ENCODE data around the gene PKP4. TPM values are rescaled to one million over a fixed set of nuclear protein-coding genes. Genes with fewer than 3 reads are reported as not detected.

Gene PKP4
- total and polyA plus RNA-seq, 2 of the 8 experiments (the other 6 are each of a cell fraction or from before 2014, with no cell fraction given) = 48.2 to 88.0 TPM

DNA sequence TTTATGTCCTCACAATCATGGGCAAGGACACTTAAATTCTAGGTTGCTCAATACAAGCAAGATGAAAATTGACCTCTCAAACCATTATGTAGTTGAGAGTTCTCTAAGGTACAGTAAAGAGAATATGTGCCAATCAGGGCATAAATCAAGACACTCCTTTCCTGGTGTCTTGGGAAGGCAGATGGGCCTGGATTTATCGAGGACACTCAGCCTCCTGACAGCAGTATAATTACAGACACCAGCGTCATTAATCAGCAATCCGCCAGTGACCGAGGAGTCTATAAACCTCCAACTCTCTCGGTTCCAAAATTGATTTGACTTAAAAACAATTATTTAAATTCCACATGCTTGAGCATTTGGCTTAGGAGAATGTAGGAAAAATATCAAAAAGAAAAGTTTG, 262.7 kb downstream of the PKP4 start:
- H4K5ac ChIP-seq (ENCODE audit: insufficient read length, low read depth, low read length) = no peak overlapping the region
- FAIRE-seq (no peak), DNase-seq (ENCODE audit: low read depth in 1 of 2, low spot score in 2 of 2) (no peak)
- POLR2A ChIA-PET (ENCODE audit: partially characterized antibody) = no interaction called here
- no peak overlapping the region for H2AK5ac ChIP-seq (ENCODE audit: low read depth, low read length)
- no peak overlapping the region for H4K8ac ChIP-seq (ENCODE audit: extremely low read depth, insufficient read depth, low read length)
- H3K27ac ChIP-seq (ENCODE audit: low read depth, low read length) = no peak overlapping the region
- H2BK20ac ChIP-seq (ENCODE audit: low read length) = no peak overlapping the region
- H3K4me1 ChIP-seq (replicated peaks in 1 of 4; ENCODE audit: control insufficient read depth in 3 of 4, insufficient read depth in 4 of 4, low read length in 3 of 4) = no peaks in the 10 kb centered on the region; a peak in 1 of 7 replicates
- no peaks in the 10 kb centered on the region for H4K20me1 ChIP-seq (replicated peaks in 1 of 2; ENCODE audit: control insufficient read depth in 1 of 2, insufficient read depth in 2 of 2, low read length in 2 of 2)
- no peaks in the 10 kb centered on the region for H3K23me2 ChIP-seq (ENCODE audit: low read depth, low read length)
- no peak overlapping the region for H3K56ac ChIP-seq (replicated peaks; ENCODE audit: insufficient read length, low read depth, low read length)
- H3K18ac ChIP-seq (ENCODE audit: extremely low read depth, low read length) = no peak overlapping the region
- no peak overlapping the region for H2BK120ac ChIP-seq (replicated peaks; ENCODE audit: low read depth, low read length)
- H2BK5ac ChIP-seq (ENCODE audit: low read depth, low read length) = no peak overlapping the region
- no peak overlapping the region for H4K91ac ChIP-seq (replicated peaks; ENCODE audit: insufficient read length, low read length)
- H2BK12ac ChIP-seq (ENCODE audit: low read depth, low read length) = no peak overlapping the region
- H3K4me2 ChIP-seq (ENCODE audit: insufficient read depth in 1 of 2, low read depth in 2 of 2, low read length in 2 of 2) = no peak overlapping the region
- no peak overlapping the region for H3K23ac ChIP-seq (ENCODE audit: insufficient read length)
- H3K79me2 ChIP-seq (ENCODE audit: control insufficient read depth in 1 of 2, insufficient read depth in 2 of 2, low read length in 2 of 2) = no peaks in the 10 kb centered on the region
- no peaks in the 10 kb centered on the region for H3K27me3 ChIP-seq (replicated peaks in 1 of 4; ENCODE audit: control insufficient read depth in 3 of 4, extremely low read depth in 1 of 4, insufficient read depth in 3 of 4, low read length in 3 of 4)
- no peak overlapping the region for H2BK15ac ChIP-seq (ENCODE audit: low read length)
- no peaks in the 10 kb centered on the region for H3K79me1 ChIP-seq (ENCODE audit: low read depth, low read length)
- H3K9ac ChIP-seq (replicated peaks in 1 of 4; ENCODE audit: extremely low read depth in 1 of 4, low read depth in 3 of 4, low read length in 3 of 4) = no peak overlapping the region
- H2AFZ ChIP-seq (ENCODE audit: low read length) = no peak overlapping the region
- CTCF ChIA-PET (ENCODE audit: partially characterized antibody) = interaction anchor here (3.4 to 11.7 kb wide), 2 partner anchors 24 to 35 kb away, joined by 22 to 416 read pairs; no protein-coding TSS in a partner anchor
- WGBS, 2 experiments (ENCODE audit: extremely low coverage in 1 of 2, insufficient coverage in 1 of 2, insufficient read length in 1 of 2, insufficient replicate concordance in 2 of 2, low coverage in 1 of 2, low lambda C conversion rate in 2 of 2, missing lambda C conversion rate in 1 of 2) = 95% methylated on average over 5 of the region's 5 CpGs; no CpG with 5 or more reads in 1 of the 2 experiments
- H3K9me3 ChIP-seq (ENCODE audit: insufficient read depth in 2 of 2, low read depth in 1 of 2, low read length in 1 of 2) = no peaks in the 10 kb centered on the region
- no peak overlapping the region for H3K4me3 ChIP-seq (ENCODE audit: extremely low read depth in 1 of 4, insufficient read depth in 2 of 4, low read depth in 3 of 4, low read length in 4 of 4)
- no peak overlapping the region for H3K14ac ChIP-seq (ENCODE audit: insufficient read length)
- H3K4ac ChIP-seq (replicated peaks; ENCODE audit: insufficient read length, low read depth, low read length) = no peak overlapping the region
- H3K36me3 ChIP-seq (ENCODE audit: control insufficient read depth in 2 of 4, insufficient read depth in 4 of 4, low read length in 3 of 4) = no peaks in the 10 kb centered on the region
- TF ChIP-seq SUZ12 (IDR thresholded peaks at IDR 0.05; ENCODE audit: low read length) (no peak), SAP30 (IDR thresholded peaks at IDR 0.05; ENCODE audit: insufficient read depth, insufficient replicate concordance, low read length) (no peak), RBBP5 (IDR thresholded peaks at IDR 0.05; ENCODE audit: borderline replicate concordance, low read depth, low read length) (no peak), ASH2L (IDR thresholded peaks at IDR 0.05; ENCODE audit: low read length) (no peak), PHF8 (conservative IDR thresholded peaks at IDR 0.05; ENCODE audit: low read depth, low read length) (no peak), BACH1 (IDR thresholded peaks at IDR 0.05; ENCODE audit: low read length) (no peak), RAD21 (IDR thresholded peaks at IDR 0.05 in 1 of 2, conservative IDR thresholded peaks at IDR 0.05 in 1 of 2; ENCODE audit: low read depth in 2 of 2, low read length in 2 of 2) (no peak), YY1 (IDR thresholded peaks at IDR 0.05; ENCODE audit: low read depth, low read length) (no peak)
- TF ChIP-seq, protein P1, sequence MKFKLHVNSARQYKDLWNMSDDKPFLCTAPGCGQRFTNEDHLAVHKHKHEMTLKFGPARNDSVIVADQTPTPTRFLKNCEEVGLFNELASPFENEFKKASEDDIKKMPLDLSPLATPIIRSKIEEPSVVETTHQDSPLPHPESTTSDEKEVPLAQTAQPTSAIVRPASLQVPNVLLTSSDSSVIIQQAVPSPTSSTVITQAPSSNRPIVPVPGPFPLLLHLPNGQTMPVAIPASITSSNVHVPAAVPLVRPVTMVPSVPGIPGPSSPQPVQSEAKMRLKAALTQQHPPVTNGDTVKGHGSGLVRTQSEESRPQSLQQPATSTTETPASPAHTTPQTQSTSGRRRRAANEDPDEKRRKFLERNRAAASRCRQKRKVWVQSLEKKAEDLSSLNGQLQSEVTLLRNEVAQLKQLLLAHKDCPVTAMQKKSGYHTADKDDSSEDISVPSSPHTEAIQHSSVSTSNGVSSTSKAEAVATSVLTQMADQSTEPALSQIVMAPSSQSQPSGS (IDR thresholded peaks at IDR 0.05; ENCODE audit: low read length) = no peak
- TF ChIP-seq, protein P2, sequence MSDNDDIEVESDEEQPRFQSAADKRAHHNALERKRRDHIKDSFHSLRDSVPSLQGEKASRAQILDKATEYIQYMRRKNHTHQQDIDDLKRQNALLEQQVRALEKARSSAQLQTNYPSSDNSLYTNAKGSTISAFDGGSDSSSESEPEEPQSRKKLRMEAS (IDR thresholded peaks at IDR 0.05) = no peak
- TF ChIP-seq, protein P3, sequence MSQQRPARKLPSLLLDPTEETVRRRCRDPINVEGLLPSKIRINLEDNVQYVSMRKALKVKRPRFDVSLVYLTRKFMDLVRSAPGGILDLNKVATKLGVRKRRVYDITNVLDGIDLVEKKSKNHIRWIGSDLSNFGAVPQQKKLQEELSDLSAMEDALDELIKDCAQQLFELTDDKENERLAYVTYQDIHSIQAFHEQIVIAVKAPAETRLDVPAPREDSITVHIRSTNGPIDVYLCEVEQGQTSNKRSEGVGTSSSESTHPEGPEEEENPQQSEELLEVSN (IDR thresholded peaks at IDR 0.05) = no peak
